A673 (cell line): ENCODE measurements around the gene PLEKHA6. TPM values are rescaled to one million over a fixed set of nuclear protein-coding genes. Genes with fewer than 3 reads are reported as not detected.

Source experiments
- BruUV-seq: library from RNA; stranded (reverse); fragments of 400-500 nt; replicated peaks from 2 replicates; lab custom pipeline; 2021; lab: Mats Ljungman, UMichigan
- CTCF ChIA-PET: fragments of 300-600 bp; sonication (Branson Sonifier 250); formaldehyde crosslinking; loops from one replicate; lab custom pipeline; 2022; ENCODE audit warnings: antibody characterized with exemption; lab: Charles Lee
- POLR2A ChIA-PET: fragments of 300-600 bp; sonication (Branson Sonifier 250); formaldehyde crosslinking; loops from one replicate; lab custom pipeline; 2022; ENCODE audit warnings: antibody characterized with exemption; ENCODE audit not compliant: low non-redundant PET; lab: Charles Lee
- DNase-seq: peaks from one replicate; pipeline ENCODE4 v3.0.0-alpha.2; 2015; ENCODE audit warnings: low spot score
- H3K27ac ChIP-seq: fragments of 200-600 bp; sonication (generic); 2 replicates; pipeline ENCODE4 v1.5.1; 2016; ENCODE audit warnings: mixed run types, low read depth, mild to moderate bottlenecking, mixed read lengths, antibody characterized with exemption, low read length; ENCODE audit not compliant: poor library complexity, severe bottlenecking
- H3K27me3 ChIP-seq: fragments of 200-600 bp; sonication (generic); replicated peaks from 2 replicates; pipeline ENCODE4 v1.6.1; 2017; ENCODE audit warnings: mixed run types, low read depth, mild to moderate bottlenecking, mixed read lengths, antibody characterized with exemption, low read length; ENCODE audit not compliant: insufficient read depth, poor library complexity
- H3K36me3 ChIP-seq: fragments of 200-600 bp; sonication (generic); 2 replicates; pipeline ENCODE4 v1.6.1; 2016; ENCODE audit warnings: mixed run types, mild to moderate bottlenecking, mixed read lengths, antibody characterized with exemption, low read length; ENCODE audit not compliant: insufficient read depth, poor library complexity, severe bottlenecking
- H3K4me1 ChIP-seq: fragments of 200-600 bp; sonication (generic); 2 replicates; pipeline ENCODE4 v1.6.1; 2017; ENCODE audit warnings: mixed run types, mild to moderate bottlenecking, mixed read lengths, antibody characterized with exemption, low read length; ENCODE audit not compliant: insufficient read depth, poor library complexity, severe bottlenecking
- H3K4me3 ChIP-seq: fragments of 200-600 bp; sonication (generic); 2 replicates; pipeline ENCODE4 v1.5.1; 2016; ENCODE audit warnings: low read depth, mixed run types, mild to moderate bottlenecking, mixed read lengths, low read length; ENCODE audit not compliant: poor library complexity, severe bottlenecking
- H3K9me3 ChIP-seq: fragments of 200-600 bp; sonication (generic); 2 replicates; pipeline ENCODE4 v1.6.1; 2016; ENCODE audit warnings: mixed run types, low read depth, mild to moderate bottlenecking, mixed read lengths, antibody characterized with exemption, low read length; ENCODE audit not compliant: poor library complexity, severe bottlenecking
- CTCF ChIP-seq: fragments of 300-800, 200-600 bp; sonication (generic); conservative IDR thresholded peaks from 2 replicates; pipeline ENCODE4 v1.5.1; 2017; ENCODE audit warnings: low read depth, mild to moderate bottlenecking, antibody characterized with exemption, low read length, moderate library complexity, mixed read lengths
- EZH2 ChIP-seq: fragments of 200-600 bp; sonication (generic); IDR thresholded peaks from 2 replicates; pipeline ENCODE4 v1.6.1; 2017; ENCODE audit warnings: borderline replicate concordance, low read depth, mild to moderate bottlenecking, mixed read lengths, antibody characterized with exemption, low read length; ENCODE audit not compliant: poor library complexity, severe bottlenecking
- intact Hi-C: fragments of 100-400 bp; cut with micrococcal nuclease; formaldehyde crosslinking; loops from one replicate; pipeline ENCODE4 v1.10.0; 2022; ENCODE audit not compliant: unreplicated experiment
- total RNA-seq: library from RNA; stranded (reverse); gene quantifications from 2 replicates; pipeline ENCODE4 v1.2.3, GENCODE V29; 2021

PLEKHA6 gene
- total RNA-seq, 1 experiment from 2014 or later: 0.58 TPM

GRCh38 chr1:204205486-204205885 lies 154.2 kb downstream of the PLEKHA6 start:
- no peaks in the 10 kb centered on the region for H3K4me1 ChIP-seq
- no peaks in the 10 kb centered on the region for H3K9me3 ChIP-seq
- no peak for TF ChIP-seq EZH2
- TF ChIP-seq CTCF: no peak
- intact Hi-C loops: no loop called here
- ChIA-PET POLR2A (no interaction called here), CTCF (no interaction called here)
- no TSS peak for BruUV-seq
- H3K36me3 ChIP-seq: no peaks in the 10 kb centered on the region
- DNase-seq: no peak
- no peak overlapping the region for H3K4me3 ChIP-seq
- H3K27me3 ChIP-seq: peaks cover 16% of the 10 kb centered on the region
- no peak overlapping the region for H3K27ac ChIP-seq

GRCh38 chr1:204204944-204205343 lies 154.8 kb downstream of the PLEKHA6 start:
- H3K4me3 ChIP-seq: no peak overlapping the region
- H3K36me3 ChIP-seq: no peaks in the 10 kb centered on the region
- no peak overlapping the region for H3K27ac ChIP-seq
- ChIA-PET POLR2A (no interaction called here), CTCF (no interaction called here)
- BruUV-seq: no TSS peak
- H3K9me3 ChIP-seq: no peaks in the 10 kb centered on the region
- H3K4me1 ChIP-seq: no peaks in the 10 kb centered on the region
- H3K27me3 ChIP-seq: peaks cover 16% of the 10 kb centered on the region
- TF ChIP-seq CTCF: no peak
- no peak for TF ChIP-seq EZH2
- intact Hi-C loops: no loop called here
- DNase-seq: no peak

- Histone ChIP-seq H3K9me3 (no peaks in the 10 kb centered on the region), H3K36me3 (no peaks in the 10 kb centered on the region), H3K4me1 (no peaks in the 10 kb centered on the region), H3K4me3 (no peak overlapping the region), H3K27me3 (peaks cover 16% of the 10 kb centered on the region), H3K27ac (no peak overlapping the region)
- BruUV-seq: no TSS peak
- DNase-seq: no peak
- no peak for TF ChIP-seq EZH2
- no peak for TF ChIP-seq CTCF
- ChIA-PET POLR2A (no interaction called here), CTCF (no interaction called here)
- intact Hi-C loops: no loop called here
Observed at GRCh38 chr1:204203206-204203767, 156.4 kb downstream of the PLEKHA6 start.
